Activated T-helper 1 cell treated with anti-CD3 and anti-CD28 coated beads, Interleukin-12 subunit alpha, Interleukin-12 subunit beta, Interleukin-2, Interleukin-4 antibody, amounts not matched to agents 30 ng/mL and 10 ng/mL and 1 ng/mL, durations not matched to agents 14 hours and 24 hours and 36 hours (primary cell): ENCODE measurements around the gene TYW1B. TPM values are rescaled to one million over a fixed set of nuclear protein-coding genes. Genes with fewer than 3 reads are reported as not detected.
"Not testable (repeated sequence)": the region's sequence is repeated elsewhere in the genome, so short reads cannot be mapped to it uniquely, and the experiment has no call there.

ENCODE experiments used
- DNase-seq: peaks from one replicate; pipeline ENCODE4 v3.0.0; 2021; ENCODE audit warnings: low spot score
- H3K27ac Mint-ChIP-seq: one replicate; pipeline ENCODE4 v1.8.0; 2021; ENCODE audit warnings: mild to moderate bottlenecking, mixed read lengths
- H3K27me3 Mint-ChIP-seq: one replicate; pipeline ENCODE4 v1.8.0; 2022; ENCODE audit warnings: mild to moderate bottlenecking, moderate library complexity, mixed read lengths; ENCODE audit not compliant: insufficient read depth
- H3K36me3 Mint-ChIP-seq: one replicate; pipeline ENCODE4 v1.8.0; 2021; ENCODE audit warnings: low read depth, mixed read lengths
- H3K4me1 Mint-ChIP-seq: one replicate; pipeline ENCODE4 v1.8.0; 2021; ENCODE audit warnings: low read depth, mixed read lengths
- H3K4me3 Mint-ChIP-seq: one replicate; pipeline ENCODE4 v1.8.0; 2021; ENCODE audit warnings: mild to moderate bottlenecking, moderate library complexity, mixed read lengths
- H3K9me3 Mint-ChIP-seq: one replicate; pipeline ENCODE4 v1.8.0; 2021; ENCODE audit warnings: mixed read lengths
- intact Hi-C: fragments of 100-400 bp; cut with micrococcal nuclease; formaldehyde crosslinking; loops from one replicate; pipeline ENCODE4 v1.15.1; 2024
- total RNA-seq: library from RNA; stranded (reverse); gene quantifications from 2 replicates; pipeline ENCODE4 v1.2.3, GENCODE V29; 2022

Gene TYW1B
- total RNA-seq, 1 donor from 2014 or later: 3.3 TPM

DNA sequence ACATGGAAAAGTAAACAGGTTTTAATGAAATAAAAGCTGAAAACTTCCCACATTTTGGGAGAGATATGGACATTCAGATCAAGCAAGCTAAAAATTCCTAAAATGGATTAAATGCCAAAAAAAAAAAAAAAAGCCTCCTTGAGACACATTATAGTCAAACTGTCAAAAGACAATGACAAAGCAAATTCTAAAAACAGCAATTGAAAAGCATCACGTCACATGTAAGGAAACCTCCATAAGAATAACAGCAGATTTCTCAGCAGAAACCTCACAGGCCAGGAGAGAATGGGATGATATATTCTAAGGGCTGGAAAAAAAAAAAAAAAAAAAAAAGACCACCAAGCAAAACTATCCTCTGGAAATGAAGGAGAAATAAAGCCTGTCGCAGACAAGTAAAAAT, 97.2 kb downstream of the TYW1B start:
- Mint-ChIP-seq H3K9me3 (peaks cover 42% of the 10 kb centered on the region), H3K36me3 (peaks cover 11% of the 10 kb centered on the region)
- H3K27ac Mint-ChIP-seq, H3K4me1 Mint-ChIP-seq, DNase-seq, intact Hi-C loops, H3K4me3 Mint-ChIP-seq, H3K27me3 Mint-ChIP-seq: not testable (repeated sequence)

DNA sequence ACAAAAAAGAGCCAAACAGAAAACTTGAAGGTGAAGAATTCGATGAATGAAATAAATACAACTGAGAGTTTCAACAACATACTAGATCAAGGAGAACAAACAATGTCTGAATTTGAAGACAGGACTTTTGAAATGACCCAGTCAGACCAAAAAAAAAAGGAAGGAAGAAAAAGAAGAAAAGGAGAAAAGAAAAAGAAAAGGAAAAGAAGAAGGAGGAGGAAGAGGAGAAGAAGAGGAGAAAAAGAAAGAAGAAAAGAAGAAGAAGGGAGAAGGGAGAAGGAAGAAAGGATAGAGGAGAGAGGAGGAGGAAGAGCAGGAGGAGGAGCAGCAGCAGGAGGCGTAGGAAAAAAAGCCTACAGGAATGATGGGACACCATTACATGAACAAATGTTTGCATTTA, 97.6 kb downstream of the TYW1B start:
- H3K27me3 Mint-ChIP-seq, intact Hi-C loops, H3K27ac Mint-ChIP-seq, H3K4me3 Mint-ChIP-seq, DNase-seq, H3K4me1 Mint-ChIP-seq: not testable (repeated sequence)
- peaks cover 41% of the 10 kb centered on the region for H3K9me3 Mint-ChIP-seq
- H3K36me3 Mint-ChIP-seq: peaks cover 11% of the 10 kb centered on the region

DNA sequence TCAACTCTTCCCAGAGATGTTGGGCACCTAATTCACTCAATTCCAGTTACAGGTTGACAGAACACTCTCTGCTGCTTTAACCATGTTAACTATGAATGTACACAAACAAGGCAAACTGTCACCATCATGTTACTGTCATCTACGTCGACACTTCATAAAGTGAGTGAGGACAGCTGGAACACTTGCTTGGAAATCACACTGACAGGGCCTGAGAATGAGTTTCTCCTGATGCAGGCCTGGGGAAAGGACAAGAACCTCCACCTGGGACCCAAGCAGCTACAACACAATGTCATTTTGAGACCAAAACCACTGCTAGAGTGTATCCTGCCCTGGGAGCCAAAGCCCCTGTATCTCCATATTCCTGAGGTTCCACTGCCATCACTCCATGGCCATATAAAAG, 98.9 kb downstream of the TYW1B start:
- H3K27ac Mint-ChIP-seq, DNase-seq, intact Hi-C loops, H3K4me3 Mint-ChIP-seq, H3K4me1 Mint-ChIP-seq, H3K36me3 Mint-ChIP-seq, H3K27me3 Mint-ChIP-seq: not testable (repeated sequence)
- peaks cover 32% of the 10 kb centered on the region for H3K9me3 Mint-ChIP-seq

DNA sequence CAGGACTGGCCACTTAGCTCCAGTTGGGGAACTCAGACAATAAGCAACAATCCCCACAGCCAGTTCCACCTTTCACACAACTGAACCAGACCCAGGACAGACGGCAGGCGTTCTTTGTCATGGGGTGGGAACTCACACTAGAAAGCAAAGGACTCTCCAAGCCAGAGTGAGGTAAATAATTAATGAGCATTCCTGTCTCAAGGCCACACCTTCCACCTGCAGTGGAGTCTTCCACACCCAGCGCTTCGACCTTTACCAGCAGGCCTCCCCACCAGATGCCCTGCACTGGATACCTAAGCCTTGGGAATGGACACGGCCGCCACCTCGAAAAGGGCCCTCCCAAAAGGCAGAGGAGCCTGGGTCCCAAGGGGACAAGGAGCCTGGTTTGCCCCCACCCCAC, 105.3 kb downstream of the TYW1B start:
- intact Hi-C loops, H3K36me3 Mint-ChIP-seq, H3K4me3 Mint-ChIP-seq, H3K4me1 Mint-ChIP-seq, DNase-seq, H3K9me3 Mint-ChIP-seq, H3K27ac Mint-ChIP-seq, H3K27me3 Mint-ChIP-seq: not testable (repeated sequence)

DNA sequence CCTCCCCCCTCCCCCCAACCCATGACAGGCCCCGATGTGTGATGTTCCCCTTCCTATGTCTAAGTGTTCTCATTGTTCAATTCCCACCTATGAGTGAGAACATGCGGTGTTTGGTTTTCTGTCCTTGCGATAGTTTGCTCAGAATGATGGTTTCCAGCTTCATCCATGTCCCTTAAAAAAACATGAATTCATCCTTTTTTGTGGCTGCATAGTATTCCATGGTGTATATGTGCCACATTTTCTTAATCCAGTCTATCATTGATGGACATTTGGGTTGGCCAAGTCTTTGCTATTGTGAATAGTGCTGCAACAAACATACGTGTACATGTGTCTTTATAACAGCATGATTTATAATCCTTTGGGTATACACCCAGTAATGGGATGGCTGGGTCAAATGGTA, 107.1 kb downstream of the TYW1B start:
- H3K4me3 Mint-ChIP-seq, intact Hi-C loops, H3K4me1 Mint-ChIP-seq, H3K27ac Mint-ChIP-seq, H3K9me3 Mint-ChIP-seq, H3K36me3 Mint-ChIP-seq, DNase-seq, H3K27me3 Mint-ChIP-seq: not testable (repeated sequence)

DNA sequence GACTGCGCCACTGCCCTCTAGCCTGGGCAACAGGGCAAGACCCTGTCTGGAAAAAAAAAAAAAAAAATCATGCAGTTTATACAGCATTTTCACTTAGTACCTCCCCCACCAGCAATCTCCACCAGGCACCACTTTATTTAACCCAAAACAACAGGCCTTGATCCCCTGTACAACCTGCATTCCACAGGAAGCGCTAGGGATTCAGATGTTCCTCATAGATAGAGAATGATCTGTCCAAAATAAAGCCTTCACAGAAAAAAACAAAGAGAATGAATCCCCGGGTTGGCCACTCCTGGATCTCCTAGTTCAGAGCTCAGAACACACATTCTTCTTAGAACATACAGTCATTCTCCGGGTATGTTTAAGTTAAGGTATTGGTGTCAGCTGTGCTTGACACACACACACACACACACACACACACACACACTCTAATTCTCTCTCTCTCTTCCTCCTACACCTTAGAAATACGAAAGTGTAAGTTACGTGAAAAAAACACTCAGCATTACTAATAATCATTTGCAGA, 110.7 kb downstream of the TYW1B start:
- H3K9me3 Mint-ChIP-seq, H3K27ac Mint-ChIP-seq, H3K36me3 Mint-ChIP-seq, intact Hi-C loops, H3K4me3 Mint-ChIP-seq, DNase-seq, H3K4me1 Mint-ChIP-seq, H3K27me3 Mint-ChIP-seq: not testable (repeated sequence)

DNA sequence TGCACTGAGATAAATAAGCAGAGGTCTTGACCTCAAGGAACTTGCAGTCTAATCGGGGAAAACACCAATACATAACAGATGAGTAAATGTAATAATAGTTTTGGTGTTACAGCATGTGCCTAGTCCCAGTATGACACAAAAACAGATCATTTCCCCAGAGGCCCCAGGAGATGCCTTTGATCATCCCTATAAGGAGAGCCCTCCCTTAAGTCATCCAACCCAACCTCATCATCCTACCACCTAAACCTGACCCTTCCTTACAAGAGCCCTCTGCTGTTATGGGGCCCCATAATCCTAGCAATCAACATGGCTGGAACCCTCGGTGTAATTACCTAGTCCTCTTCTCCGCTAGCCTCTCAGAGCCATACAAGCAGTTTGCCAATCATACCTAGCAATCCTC, 116.1 kb downstream of the TYW1B start:
- H3K4me1 Mint-ChIP-seq, H3K4me3 Mint-ChIP-seq, DNase-seq, H3K27ac Mint-ChIP-seq, H3K27me3 Mint-ChIP-seq, intact Hi-C loops: not testable (repeated sequence)
- Mint-ChIP-seq H3K36me3 (peaks cover 18% of the 10 kb centered on the region), H3K9me3 (peaks cover 13% of the 10 kb centered on the region)

DNA sequence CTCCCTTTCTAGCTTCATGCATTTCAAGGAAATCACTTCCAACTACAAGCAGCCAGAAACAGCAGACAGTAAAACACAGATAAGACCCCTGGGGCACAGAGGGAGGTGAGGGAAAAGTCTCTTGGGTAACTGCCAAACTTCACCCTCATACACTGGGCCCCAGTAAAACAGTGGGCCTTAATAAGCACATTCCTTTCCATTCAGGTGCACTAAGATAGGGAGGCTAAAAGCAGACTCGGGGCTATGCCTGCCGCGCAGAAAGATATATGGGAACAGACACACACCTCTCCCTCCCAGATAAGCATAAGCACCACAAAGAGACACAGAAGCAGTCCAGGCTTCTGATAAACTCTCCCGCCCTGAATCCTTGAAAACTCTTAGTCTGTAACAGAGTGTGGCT, 117.0 kb downstream of the TYW1B start:
- H3K27me3 Mint-ChIP-seq: no peaks in the 10 kb centered on the region
- H3K36me3 Mint-ChIP-seq: peaks cover 19% of the 10 kb centered on the region
- intact Hi-C loops: no loop called here
- H3K4me1 Mint-ChIP-seq: no peaks in the 10 kb centered on the region
- peaks cover 13% of the 10 kb centered on the region for H3K9me3 Mint-ChIP-seq
- no peak overlapping the region for H3K27ac Mint-ChIP-seq
- H3K4me3 Mint-ChIP-seq: no peak overlapping the region
- no peak for DNase-seq

DNA sequence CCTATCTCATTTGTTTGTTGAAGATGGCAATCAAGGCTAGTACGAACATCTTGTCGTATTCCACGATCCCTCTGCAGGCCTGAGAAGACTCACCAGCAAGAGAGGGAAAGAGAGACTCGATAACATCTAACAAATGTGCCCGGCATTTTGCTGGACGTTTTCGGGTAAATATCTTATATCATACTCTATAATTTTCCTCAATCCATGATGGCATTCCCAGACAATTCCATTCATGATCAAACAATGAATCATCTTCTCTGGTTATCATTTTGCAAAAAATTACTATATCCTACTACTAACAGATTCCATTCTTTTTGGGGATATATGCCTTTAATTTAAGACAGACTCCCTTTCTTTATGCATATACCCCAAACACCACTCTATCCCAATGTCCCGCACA, 118.1 kb downstream of the TYW1B start:
- intact Hi-C loops: no loop called here
- no peak overlapping the region for H3K4me3 Mint-ChIP-seq

DNA sequence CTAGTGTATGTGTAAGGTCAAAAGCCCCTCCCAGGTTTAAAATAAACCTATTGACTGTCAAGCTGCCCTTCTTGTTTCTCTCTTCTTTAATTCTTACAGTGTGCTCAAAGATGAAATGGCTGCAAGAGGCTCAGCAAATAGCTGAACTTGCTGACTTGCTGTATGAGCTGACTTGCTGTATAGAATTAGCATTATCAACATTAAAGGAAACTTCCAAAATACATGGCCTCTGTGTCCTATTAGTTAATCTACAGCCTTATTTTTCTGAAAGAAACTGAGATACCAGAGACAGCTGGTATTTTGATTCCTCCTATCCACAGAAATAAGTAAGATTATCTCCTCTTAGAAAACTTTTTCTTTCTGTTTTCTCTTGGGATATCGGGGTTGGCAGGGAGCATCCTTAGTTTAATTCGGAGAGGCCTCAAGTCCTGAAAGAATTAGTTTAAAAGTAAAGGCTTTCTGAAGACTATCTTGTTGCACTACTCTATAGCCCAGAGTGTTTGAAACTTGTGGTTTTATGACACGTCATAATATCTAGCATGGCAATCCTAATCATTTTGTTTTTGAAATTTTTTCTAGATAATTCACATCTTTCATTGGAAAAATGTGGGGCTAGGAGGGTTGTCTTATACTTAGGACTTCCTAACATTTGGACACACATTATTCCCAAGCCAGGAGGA, 119.5 kb downstream of the TYW1B start:
- intact Hi-C loops, H3K4me1 Mint-ChIP-seq, H3K4me3 Mint-ChIP-seq, H3K27ac Mint-ChIP-seq, H3K27me3 Mint-ChIP-seq, DNase-seq: not testable (repeated sequence)
- H3K9me3 Mint-ChIP-seq: peaks cover 13% of the 10 kb centered on the region
- peaks cover 21% of the 10 kb centered on the region for H3K36me3 Mint-ChIP-seq

More for the DNA sequence above, 118.1 kb downstream of the TYW1B start:
- DNase-seq: no peak
- H3K27ac Mint-ChIP-seq: no peak overlapping the region
- no peaks in the 10 kb centered on the region for H3K4me1 Mint-ChIP-seq
- no peaks in the 10 kb centered on the region for H3K27me3 Mint-ChIP-seq
- peaks cover 21% of the 10 kb centered on the region for H3K36me3 Mint-ChIP-seq
- H3K9me3 Mint-ChIP-seq: peaks cover 13% of the 10 kb centered on the region

DNA sequence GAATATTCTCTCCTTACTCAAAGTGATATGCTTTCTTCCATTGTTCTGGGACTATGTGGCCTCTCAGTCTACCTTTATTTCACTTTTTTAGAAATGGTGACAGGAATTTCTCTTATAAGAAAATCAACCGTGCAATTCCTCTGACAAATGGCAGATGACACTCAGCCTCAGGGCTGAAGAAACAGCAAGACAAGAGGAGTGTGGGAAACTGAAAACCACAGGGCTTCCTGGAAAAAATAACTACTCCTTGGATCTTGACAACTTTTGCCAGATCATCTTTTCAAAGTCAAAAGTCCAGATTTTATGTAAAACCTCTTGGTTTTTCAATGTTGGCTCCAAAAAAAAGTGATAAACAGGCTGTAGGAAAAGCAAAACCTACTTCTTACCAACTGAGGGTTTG, 121.5 kb downstream of the TYW1B start:
- H3K36me3 Mint-ChIP-seq: peaks cover 14% of the 10 kb centered on the region
- no peak overlapping the region for H3K4me3 Mint-ChIP-seq
- no peak for DNase-seq
- intact Hi-C loops: no loop called here
- no peaks in the 10 kb centered on the region for H3K27me3 Mint-ChIP-seq
- no peaks in the 10 kb centered on the region for H3K4me1 Mint-ChIP-seq
- no peak overlapping the region for H3K27ac Mint-ChIP-seq
- H3K9me3 Mint-ChIP-seq: peaks cover 13% of the 10 kb centered on the region

DNA sequence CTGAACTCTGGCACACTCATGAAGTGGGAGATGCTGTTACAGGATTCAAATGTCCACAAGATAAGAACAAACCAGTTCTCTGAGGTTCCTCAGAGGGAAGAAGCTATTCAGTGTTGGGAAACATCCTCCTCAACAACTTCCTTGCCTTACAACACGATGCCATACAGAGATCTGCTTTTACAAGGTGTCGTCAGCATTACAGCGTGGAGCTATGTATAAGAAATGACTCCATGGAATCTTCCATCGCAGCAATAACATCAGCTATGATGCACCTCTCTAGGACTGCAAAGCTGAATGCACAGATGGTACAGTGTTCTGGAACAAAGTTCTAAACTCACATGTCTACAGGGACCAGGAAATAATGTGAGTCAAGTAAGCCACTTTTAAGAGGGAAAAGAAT, 122.3 kb downstream of the TYW1B start:
- peaks cover 13% of the 10 kb centered on the region for H3K9me3 Mint-ChIP-seq

DNA sequence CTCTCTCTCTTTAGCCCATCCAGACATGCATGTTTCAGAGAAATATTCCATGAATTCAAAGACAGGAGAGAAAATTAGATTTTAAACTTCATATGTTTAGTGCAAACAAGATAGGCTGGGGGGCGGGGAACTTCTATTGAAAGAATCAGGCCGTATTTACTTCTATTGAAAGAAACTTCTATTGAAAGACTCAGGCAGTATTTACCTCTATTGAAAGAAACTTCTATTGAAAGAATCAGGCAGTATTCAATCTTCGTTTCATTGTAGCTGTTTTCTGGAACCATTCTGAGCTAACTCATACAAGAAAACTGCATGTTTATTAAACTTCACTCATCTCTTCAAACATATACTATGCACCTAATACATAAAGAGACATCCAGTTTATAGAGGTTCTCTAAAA, 123.1 kb downstream of the TYW1B start:
- Mint-ChIP-seq H3K27me3 (no peaks in the 10 kb centered on the region), H3K36me3 (peaks cover 14% of the 10 kb centered on the region), H3K4me1 (no peaks in the 10 kb centered on the region), H3K27ac (no peak overlapping the region), H3K4me3 (no peak overlapping the region), H3K9me3 (peaks cover 12% of the 10 kb centered on the region)
- intact Hi-C loops: no loop called here
- no peak for DNase-seq

More for the DNA sequence above, 122.3 kb downstream of the TYW1B start:
- H3K27me3 Mint-ChIP-seq, H3K4me3 Mint-ChIP-seq, DNase-seq, H3K4me1 Mint-ChIP-seq, H3K27ac Mint-ChIP-seq, intact Hi-C loops: not testable (repeated sequence)
- peaks cover 14% of the 10 kb centered on the region for H3K36me3 Mint-ChIP-seq

DNA sequence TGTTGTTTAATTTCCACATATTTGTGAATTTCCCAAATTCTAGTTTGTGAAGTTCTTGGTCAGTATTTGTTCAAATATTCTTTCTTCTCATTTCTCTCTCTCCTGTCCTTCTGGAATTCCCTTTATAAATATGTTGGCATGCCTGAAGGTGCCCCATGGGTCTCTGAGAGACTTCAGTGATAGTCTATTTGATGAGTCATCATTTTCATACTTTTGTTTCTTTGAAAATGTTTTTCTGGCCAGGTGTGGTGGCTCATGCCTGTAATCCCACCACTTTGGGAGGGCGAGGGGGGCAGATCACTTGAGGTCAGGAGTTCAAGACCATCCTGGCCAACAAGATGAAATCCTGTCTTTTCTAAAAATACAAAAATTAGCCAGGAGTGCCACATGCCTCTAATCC, 127.5 kb downstream of the TYW1B start:
- H3K36me3 Mint-ChIP-seq, H3K27ac Mint-ChIP-seq, H3K4me3 Mint-ChIP-seq, intact Hi-C loops, DNase-seq, H3K27me3 Mint-ChIP-seq, H3K4me1 Mint-ChIP-seq, H3K9me3 Mint-ChIP-seq: not testable (repeated sequence)
